NCI-H1048 (cell line): ENCODE data around the gene KNSTRN.
A peak's percentile ranks its signal among the peaks of the same experiment; 100 is the strongest.

ENCODE experiments used
- DNase-seq: peaks from one replicate; lab custom pipeline; 2025; lab: John Stamatoyannopoulos, UW

KNSTRN gene

GRCh38 chr15:40399370-40399769 is 16.8 kb downstream of the KNSTRN start:
- DNase-seq: no peak

GRCh38 chr15:40405501-40406381 is 23.2 kb downstream of the KNSTRN start, which contains the start of gene IVD:
IVD (plus strand) TSS chr15:40405795; CDS start chr15:40405828, 33 bp downstream.
- DNase-seq: peak; percentile 92

- DNase-seq: no peak
These were observed 24.9 kb downstream of the KNSTRN start for GRCh38 chr15:40407330-40407990.

- DNase-seq: no peak
These were observed 26.8 kb downstream of the KNSTRN start for GRCh38 chr15:40409366-40409765.

GRCh38 chr15:40410476-40410875 is 28.0 kb downstream of the KNSTRN start:
- no peak for DNase-seq

- no peak for DNase-seq
These were observed 29.7 kb downstream of the KNSTRN start for GRCh38 chr15:40412095-40412759.

- no peak for DNase-seq
These were observed 30.5 kb downstream of the KNSTRN start for GRCh38 chr15:40413036-40413435.

- DNase-seq: no peak
These were observed 32.3 kb downstream of the KNSTRN start for GRCh38 chr15:40414816-40415215.

GRCh38 chr15:40415226-40415625 is 32.7 kb downstream of the KNSTRN start:
- DNase-seq: no peak

GRCh38 chr15:40416056-40416455 is 33.5 kb downstream of the KNSTRN start:
- no peak for DNase-seq

GRCh38 chr15:40418126-40418525 is 35.6 kb downstream of the KNSTRN start:
- DNase-seq: no peak

- DNase-seq: no peak
These were observed 37.7 kb downstream of the KNSTRN start for GRCh38 chr15:40420071-40420713.

GRCh38 chr15:40420793-40421192 is 38.3 kb downstream of the KNSTRN start:
- DNase-seq: no peak

GRCh38 chr15:40421246-40422157 is 39.0 kb downstream of the KNSTRN start:
- DNase-seq: no peak

GRCh38 chr15:40424483-40425115 is 42.1 kb downstream of the KNSTRN start:
- DNase-seq: no peak

GRCh38 chr15:40425681-40426080 is 43.2 kb downstream of the KNSTRN start:
- no peak for DNase-seq

- no peak for DNase-seq
These were observed 44.7 kb downstream of the KNSTRN start for GRCh38 chr15:40427188-40427587.

- no peak for DNase-seq
These were observed 45.7 kb downstream of the KNSTRN start for GRCh38 chr15:40428185-40428584.

GRCh38 chr15:40429068-40429710 is 46.7 kb downstream of the KNSTRN start:
- DNase-seq: no peak

- no peak for DNase-seq
These were observed 47.8 kb downstream of the KNSTRN start for GRCh38 chr15:40430271-40430805.
